Tibial artery (tissue), 4 donors: ENCODE measurements around the gene INF2.
"Not testable (repeated sequence)": the region's sequence is repeated elsewhere in the genome, so short reads cannot be mapped to it uniquely, and the experiment has no call there.

Source experiments
- DNase-seq, 2 donors: peaks; one replicate each; pipeline ENCODE4 v3.0.0-alpha.2; 2019
- H3K27ac ChIP-seq, 2 donors: fragments of 200-600 bp; sonication (generic) in 1 of 2; 1 replicate in 1 of 2; 2 replicates in 1 of 2; pipeline ENCODE4 v1.5.1; 2018 to 2019; ENCODE audit warnings: mild to moderate bottlenecking in 1 of 2
- H3K27me3 ChIP-seq, 2 donors: fragments of 200-600 bp; sonication (generic) in 1 of 2; one replicate each; pipeline versions ENCODE4 v1.5.1 to v1.6.0; 2016 to 2019
- H3K36me3 ChIP-seq, 3 donors: fragments of 200-600 bp; sonication (generic) in 2 of 3; one replicate each; pipeline ENCODE4 v1.5.1; 2016 to 2019; ENCODE audit warnings: mild to moderate bottlenecking in 2 of 3
- H3K4me1 ChIP-seq, 4 donors: fragments of 200-600 bp; sonication (generic) in 2 of 4; 1 replicate in 3 of 4; 2 replicates in 1 of 4; pipeline ENCODE4 v1.5.1; 2016 to 2019
- H3K4me3 ChIP-seq, 2 donors: fragments of 200-600 bp; sonication (generic) in 1 of 2; 1 replicate in 1 of 2; 2 replicates in 1 of 2; pipeline ENCODE4 v1.5.1; 2018 to 2019; ENCODE audit warnings: mild to moderate bottlenecking in 2 of 2
- H3K9me3 ChIP-seq, 3 donors: fragments of 200-600 bp; sonication (generic) in 1 of 3; one replicate each; pipeline ENCODE4 v1.5.1; 2016 to 2019
- intact Hi-C: fragments of 100-400 bp; cut with DNase I; formaldehyde crosslinking; loops from one replicate; pipeline ENCODE4 v1.15.0; 2023; ENCODE audit warnings: low total_unique reads
- TF ChIP-seq, protein P1 (sequence below), 2 experiments: fragments of 200-600 bp in 1 of 2; fragments of 450-650 bp in 1 of 2; IDR thresholded peaks; one replicate each; pipeline ENCODE4 v1.5.1; 2017 to 2019; ENCODE audit warnings: antibody characterized with exemption in 2 of 2, mild to moderate bottlenecking in 1 of 2, moderate library complexity in 1 of 2

INF2 gene

DNA sequence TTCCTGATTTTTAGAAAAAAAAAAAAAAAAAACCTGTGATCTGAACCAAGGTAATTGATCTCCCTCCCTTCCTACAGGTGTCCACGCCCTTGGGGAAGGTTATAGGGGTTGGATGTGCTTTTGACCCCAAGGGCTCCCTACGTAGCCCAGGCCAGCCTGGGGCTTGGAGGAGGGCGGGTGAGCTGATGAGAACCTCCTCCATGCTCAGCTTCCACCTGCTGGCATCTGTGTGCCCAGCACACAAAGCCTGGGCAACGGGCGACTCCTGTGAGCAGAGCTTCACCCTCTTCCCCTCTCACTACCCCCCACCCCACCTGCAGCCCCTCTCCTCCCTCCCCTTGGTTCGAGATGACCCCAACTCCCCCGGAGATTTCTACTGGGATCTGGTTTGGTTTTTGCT is 25.3 kb upstream of the INF2 start:
- no peak for DNase-seq
- intact Hi-C loops: no loop called here
- peaks cover 0 to 4% (median 3%) of the 10 kb centered on the region in 3 donors for H3K9me3 ChIP-seq
- no peak overlapping the region for H3K27ac ChIP-seq
- peaks cover 0 to 22% of the 10 kb centered on the region in 2 donors for H3K27me3 ChIP-seq
- peaks cover 0 to 18% (median 9%) of the 10 kb centered on the region in 4 donors for H3K4me1 ChIP-seq
- no peak overlapping the region for H3K4me3 ChIP-seq
- TF ChIP-seq, protein P1, sequence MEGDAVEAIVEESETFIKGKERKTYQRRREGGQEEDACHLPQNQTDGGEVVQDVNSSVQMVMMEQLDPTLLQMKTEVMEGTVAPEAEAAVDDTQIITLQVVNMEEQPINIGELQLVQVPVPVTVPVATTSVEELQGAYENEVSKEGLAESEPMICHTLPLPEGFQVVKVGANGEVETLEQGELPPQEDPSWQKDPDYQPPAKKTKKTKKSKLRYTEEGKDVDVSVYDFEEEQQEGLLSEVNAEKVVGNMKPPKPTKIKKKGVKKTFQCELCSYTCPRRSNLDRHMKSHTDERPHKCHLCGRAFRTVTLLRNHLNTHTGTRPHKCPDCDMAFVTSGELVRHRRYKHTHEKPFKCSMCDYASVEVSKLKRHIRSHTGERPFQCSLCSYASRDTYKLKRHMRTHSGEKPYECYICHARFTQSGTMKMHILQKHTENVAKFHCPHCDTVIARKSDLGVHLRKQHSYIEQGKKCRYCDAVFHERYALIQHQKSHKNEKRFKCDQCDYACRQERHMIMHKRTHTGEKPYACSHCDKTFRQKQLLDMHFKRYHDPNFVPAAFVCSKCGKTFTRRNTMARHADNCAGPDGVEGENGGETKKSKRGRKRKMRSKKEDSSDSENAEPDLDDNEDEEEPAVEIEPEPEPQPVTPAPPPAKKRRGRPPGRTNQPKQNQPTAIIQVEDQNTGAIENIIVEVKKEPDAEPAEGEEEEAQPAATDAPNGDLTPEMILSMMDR (IDR thresholded peaks at IDR 0.05): no peak
- no peaks in the 10 kb centered on the region for H3K36me3 ChIP-seq

DNA sequence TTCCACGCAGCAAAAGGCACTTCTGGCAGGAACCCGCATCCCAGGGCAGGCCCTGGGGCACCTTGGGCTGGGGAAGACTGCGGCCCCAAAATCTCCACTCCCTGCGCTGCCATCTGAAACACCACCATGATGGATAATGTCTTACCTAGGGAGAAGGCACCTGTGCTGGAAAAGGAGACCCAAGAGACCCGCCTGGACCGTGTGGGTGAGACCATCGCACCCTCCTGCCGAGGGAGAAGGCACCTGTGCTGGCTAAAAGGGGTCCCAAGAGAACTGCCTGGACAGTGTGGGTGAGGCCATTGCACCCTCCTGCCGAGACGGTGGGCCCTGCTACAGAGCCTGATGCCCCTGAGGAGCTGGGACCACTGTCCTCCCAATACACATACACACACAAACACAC is 24.8 kb upstream of the INF2 start:
- no peak for DNase-seq
- Histone ChIP-seq H3K4me3 (no peak overlapping the region), H3K27ac (no peak overlapping the region), H3K36me3 (no peaks in the 10 kb centered on the region), H3K9me3 (peaks cover 0 to 4% (median 3%) of the 10 kb centered on the region in 3 donors), H3K4me1 (peaks cover 0 to 18% (median 9%) of the 10 kb centered on the region in 4 donors), H3K27me3 (peaks cover 0 to 17% of the 10 kb centered on the region in 2 donors)
- intact Hi-C loops: no loop called here
- TF ChIP-seq, protein P1 (IDR thresholded peaks at IDR 0.05): no peak

DNA sequence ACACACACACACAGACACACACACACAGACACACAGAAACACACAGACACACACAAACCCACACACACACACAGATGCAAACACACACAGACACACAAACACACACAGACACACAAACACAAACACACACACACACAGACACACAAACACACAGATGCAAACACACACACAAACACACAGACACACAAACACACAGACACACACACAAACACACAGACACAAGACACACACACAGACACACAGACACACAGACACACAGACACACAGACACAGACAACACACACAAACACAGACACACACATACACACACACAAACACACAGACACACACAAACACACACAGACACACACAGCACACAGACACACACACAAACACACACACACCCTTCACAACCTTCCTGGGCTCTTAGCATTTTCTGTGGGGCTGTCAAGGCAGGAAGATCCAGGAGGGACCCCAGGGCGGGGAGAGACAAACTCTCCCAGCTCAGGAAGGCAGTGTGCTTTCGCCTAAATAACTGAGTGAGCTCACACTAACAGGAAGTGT is 24.2 kb upstream of the INF2 start:
- Histone ChIP-seq H3K27ac (no peak overlapping the region), H3K4me1 (peaks cover 0 to 12% (median 6%) of the 10 kb centered on the region in 4 donors), H3K27me3 (peaks cover 0 to 11% of the 10 kb centered on the region in 2 donors), H3K9me3 (peaks cover 0 to 4% (median 3%) of the 10 kb centered on the region in 3 donors), H3K4me3 (no peak overlapping the region), H3K36me3 (no peaks in the 10 kb centered on the region)
- no peak for DNase-seq
- TF ChIP-seq, protein P1 (IDR thresholded peaks at IDR 0.05): no peak
- intact Hi-C loops: loop anchor here (5.0 kb wide), 1 partner anchor 42 kb away; no protein-coding TSS in a partner anchor

DNA sequence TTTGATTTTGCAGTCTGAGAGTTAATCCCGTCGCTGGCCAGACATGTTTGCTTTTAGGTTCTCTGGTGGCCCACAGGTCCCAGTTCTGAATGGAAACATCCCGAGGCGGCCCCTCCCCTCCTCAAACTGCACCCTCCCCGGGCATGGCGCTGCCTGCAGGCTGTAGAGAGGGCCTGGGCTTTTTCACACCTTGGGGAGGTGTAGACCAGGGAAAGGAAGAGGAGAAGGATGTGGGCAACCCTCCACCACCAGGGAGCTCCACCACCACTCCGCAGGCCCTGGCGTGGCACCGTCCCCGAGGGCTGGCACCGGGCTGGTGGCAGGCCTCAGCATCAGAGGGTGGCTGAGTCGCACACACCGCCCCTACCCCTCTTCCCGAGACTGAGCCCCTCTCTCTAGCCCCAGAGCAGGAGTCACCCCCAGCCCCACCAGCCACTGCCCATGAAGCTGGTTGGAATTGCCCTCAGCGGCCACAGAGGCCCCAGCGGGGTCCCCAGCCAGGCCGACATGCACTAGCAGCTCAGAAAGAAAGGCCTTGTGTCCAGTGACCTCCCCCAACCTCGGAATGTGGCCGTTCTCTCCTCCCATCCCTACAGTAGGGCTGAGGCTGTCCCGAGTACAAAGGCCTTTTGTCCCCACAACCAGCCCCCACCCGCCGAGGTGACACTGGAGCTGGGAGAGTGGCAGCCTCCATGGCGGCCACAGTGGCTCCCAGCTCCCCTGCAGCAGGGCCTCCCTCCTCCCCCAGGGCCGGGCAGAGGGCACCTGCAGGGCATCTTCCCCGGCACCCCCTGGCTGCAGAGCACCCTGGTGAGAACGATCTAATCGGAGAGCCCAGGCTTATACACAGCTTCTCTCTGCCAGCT is 23.5 kb upstream of the INF2 start:
- peaks cover 0 to 4% of the 10 kb centered on the region in 2 donors for H3K27me3 ChIP-seq
- H3K27ac ChIP-seq: no peak overlapping the region
- H3K4me3 ChIP-seq: no peak overlapping the region
- H3K36me3 ChIP-seq: no peaks in the 10 kb centered on the region
- peaks cover 0 to 3% (median under 1%) of the 10 kb centered on the region in 3 donors for H3K9me3 ChIP-seq
- intact Hi-C loops: loop anchor here (5.0 kb wide), 1 partner anchor 41 kb away; no protein-coding TSS in a partner anchor
- DNase-seq: peak in 1 of 2 donors; percentile 79
- H3K4me1 ChIP-seq: peaks cover 0 to 11% (median 4%) of the 10 kb centered on the region in 4 donors
- TF ChIP-seq, protein P1 (IDR thresholded peaks at IDR 0.05): peak; percentile 55 to 61

DNA sequence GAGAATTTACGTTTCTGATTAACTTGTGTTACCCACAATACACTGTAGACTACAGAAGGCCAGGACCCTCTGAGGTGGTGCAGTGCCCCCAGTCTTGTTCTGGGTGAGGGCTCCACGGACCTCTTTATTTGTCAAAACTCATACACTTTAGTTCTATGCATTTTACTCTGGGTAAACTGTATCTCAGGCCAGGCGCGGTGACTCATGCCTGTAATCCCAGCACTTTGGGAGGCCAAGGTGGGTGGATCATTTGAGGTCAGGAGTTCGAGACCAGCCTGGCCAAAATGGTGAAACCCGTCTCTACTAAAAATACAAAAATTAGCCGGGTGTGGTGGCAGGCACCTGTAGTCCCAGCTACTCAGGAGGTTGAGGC is 22.9 kb upstream of the INF2 start:
- H3K4me3 ChIP-seq, DNase-seq, H3K36me3 ChIP-seq, H3K27ac ChIP-seq, H3K27me3 ChIP-seq, H3K9me3 ChIP-seq: not testable (repeated sequence)
- intact Hi-C loops: loop anchor here (5.0 kb wide), 1 partner anchor 41 kb away; no protein-coding TSS in a partner anchor
- peaks cover 0 to 11% (median 4%) of the 10 kb centered on the region in 4 donors for H3K4me1 ChIP-seq

DNA sequence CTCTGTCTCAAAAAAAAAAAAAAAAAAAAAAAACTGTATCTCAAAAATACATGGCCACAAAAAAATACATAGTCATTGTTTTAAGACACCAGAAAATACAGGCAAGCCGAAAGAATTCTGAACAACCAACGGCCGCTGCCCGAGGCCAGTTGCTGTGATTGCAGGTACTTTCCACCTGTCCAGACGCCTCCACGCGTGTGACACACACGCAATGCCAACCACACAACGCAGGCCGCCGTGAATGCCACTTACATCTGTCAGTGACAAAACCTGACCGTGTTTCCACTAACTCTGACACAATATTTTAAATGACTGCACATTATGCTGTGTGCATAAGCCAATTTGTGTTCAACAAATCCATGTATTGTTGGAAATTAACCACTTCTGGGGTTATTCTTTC is 22.4 kb upstream of the INF2 start:
- intact Hi-C loops: loop anchor here (5.0 kb wide), 1 partner anchor 40 kb away; no protein-coding TSS in a partner anchor
- Histone ChIP-seq H3K9me3 (no peaks in the 10 kb centered on the region), H3K27ac (no peak overlapping the region), H3K36me3 (no peaks in the 10 kb centered on the region), H3K27me3 (peaks cover 0 to 4% of the 10 kb centered on the region in 2 donors), H3K4me3 (no peak overlapping the region), H3K4me1 (peaks cover 0 to 11% (median 4%) of the 10 kb centered on the region in 4 donors)
- DNase-seq: no peak
- TF ChIP-seq, protein P1 (IDR thresholded peaks at IDR 0.05): no peak
